Measurements from ENCODE around the gene XIRP1.

Gene XIRP1

GRCh38 chr3:39209329-39209970, 17.1 kb upstream of the XIRP1 start:
- peak in 1 of 5 experiments; percentile 24 for DNase-seq

GRCh38 chr3:39208463-39209055, 16.2 kb upstream of the XIRP1 start:
- peak in 2 of 5 experiments; percentile 24 to 38 for DNase-seq

GRCh38 chr3:39207361-39208186, 15.2 kb upstream of the XIRP1 start:
- no peak for DNase-seq

GRCh38 chr3:39205919-39206516, 13.6 kb upstream of the XIRP1 start:
- no peak for DNase-seq

GRCh38 chr3:39205131-39205530, 12.7 kb upstream of the XIRP1 start:
- no peak for DNase-seq

GRCh38 chr3:39203860-39204259, 11.5 kb upstream of the XIRP1 start:
- DNase-seq: no peak

GRCh38 chr3:39203402-39203801, 11.0 kb upstream of the XIRP1 start:
- no peak for DNase-seq

GRCh38 chr3:39202094-39202493, 9.7 kb upstream of the XIRP1 start:
- DNase-seq: no peak

GRCh38 chr3:39196671-39197356, 4.4 kb upstream of the XIRP1 start:
- DNase-seq: no peak

GRCh38 chr3:39196034-39196433, 3.6 kb upstream of the XIRP1 start:
- no peak for DNase-seq

- no peak for DNase-seq
Measured at GRCh38 chr3:39193391-39193790, 996 bp upstream of the XIRP1 start.

GRCh38 chr3:39191773-39192172, 622 bp downstream of the XIRP1 start:
- DNase-seq: no peak

GRCh38 chr3:39191111-39191510, 1.3 kb downstream of the XIRP1 start:
- no peak for DNase-seq

- no peak for DNase-seq
Measured at GRCh38 chr3:39190281-39191025, 1.9 kb downstream of the XIRP1 start.

GRCh38 chr3:39189959-39190269, 2.5 kb downstream of the XIRP1 start:
- peak in 3 of 5 experiments; percentile 35 to 67 (median 37) for DNase-seq

GRCh38 chr3:39189150-39189958, 3.0 kb downstream of the XIRP1 start:
- DNase-seq: no peak

GRCh38 chr3:39188271-39189149, 3.9 kb downstream of the XIRP1 start:
- DNase-seq: no peak

- no peak for DNase-seq
Measured at GRCh38 chr3:39187372-39188155, 4.8 kb downstream of the XIRP1 start.

- DNase-seq: no peak
Measured at GRCh38 chr3:39186692-39187151, 5.7 kb downstream of the XIRP1 start.

Data from T-helper 2 cell (primary cell).